Astrocyte of the cerebellum (primary cell): Measurements from ENCODE around the gene RGS3.

ENCODE experiments used
- DNase-seq: peaks from one replicate; pipeline ENCODE4 v3.0.0-alpha.2; 2011; ENCODE audit warnings: low read depth
- H3K4me3 ChIP-seq: 2 replicates; pipeline ENCODE4 v1.5.1; 2011; ENCODE audit warnings: mild to moderate bottlenecking, low read depth, low read length, moderate library complexity
- in situ Hi-C: cut with HindIII; loops from 2 replicates; pipeline ENCODE4 v1.10.0; 2017; ENCODE audit warnings: low sequenced_read_pairs
- TF ChIP-seq, protein P1 (sequence below): IDR thresholded peaks from 2 replicates; pipeline ENCODE4 v1.5.1; 2012; ENCODE audit warnings: low read length, low read depth, moderate library complexity, mild to moderate bottlenecking; ENCODE audit errors: missing control alignments

The RGS3 gene

DNA sequence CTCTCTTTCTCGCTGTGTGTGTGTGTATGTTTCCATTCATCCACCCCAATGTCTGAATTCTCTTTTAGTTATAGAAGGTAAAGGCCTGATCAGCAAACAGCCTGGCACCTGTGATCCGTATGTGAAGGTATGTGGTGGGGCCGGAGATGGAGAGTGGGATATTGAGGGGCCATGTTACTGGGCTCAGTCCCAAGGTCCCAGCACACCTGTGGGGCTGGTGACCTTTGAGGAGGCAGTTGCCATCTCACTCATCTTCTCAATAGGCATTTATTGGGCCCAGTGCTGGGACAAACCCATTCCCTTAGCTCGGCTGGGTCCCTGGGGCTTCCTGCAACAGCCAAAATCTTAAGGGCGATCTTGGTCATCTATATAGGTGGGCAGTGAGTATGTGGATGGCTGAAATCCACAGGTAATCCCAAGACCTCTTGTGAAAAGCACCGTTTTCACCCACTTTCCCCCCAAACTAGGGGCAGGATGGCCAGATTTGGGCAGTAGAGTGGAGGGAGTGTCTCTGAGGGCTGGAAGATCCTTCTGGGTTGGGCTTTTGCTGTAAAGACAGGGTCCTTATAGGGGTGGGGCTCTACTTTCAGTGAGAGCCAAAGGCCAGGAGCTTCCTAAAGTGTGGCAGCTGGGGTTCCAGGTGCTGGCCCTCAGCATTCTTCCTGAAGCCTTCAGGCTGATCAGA, 19.6 kb downstream of the RGS3 start:
- in situ Hi-C loops = no loop called here
- no peak for DNase-seq
- TF ChIP-seq, protein P1, sequence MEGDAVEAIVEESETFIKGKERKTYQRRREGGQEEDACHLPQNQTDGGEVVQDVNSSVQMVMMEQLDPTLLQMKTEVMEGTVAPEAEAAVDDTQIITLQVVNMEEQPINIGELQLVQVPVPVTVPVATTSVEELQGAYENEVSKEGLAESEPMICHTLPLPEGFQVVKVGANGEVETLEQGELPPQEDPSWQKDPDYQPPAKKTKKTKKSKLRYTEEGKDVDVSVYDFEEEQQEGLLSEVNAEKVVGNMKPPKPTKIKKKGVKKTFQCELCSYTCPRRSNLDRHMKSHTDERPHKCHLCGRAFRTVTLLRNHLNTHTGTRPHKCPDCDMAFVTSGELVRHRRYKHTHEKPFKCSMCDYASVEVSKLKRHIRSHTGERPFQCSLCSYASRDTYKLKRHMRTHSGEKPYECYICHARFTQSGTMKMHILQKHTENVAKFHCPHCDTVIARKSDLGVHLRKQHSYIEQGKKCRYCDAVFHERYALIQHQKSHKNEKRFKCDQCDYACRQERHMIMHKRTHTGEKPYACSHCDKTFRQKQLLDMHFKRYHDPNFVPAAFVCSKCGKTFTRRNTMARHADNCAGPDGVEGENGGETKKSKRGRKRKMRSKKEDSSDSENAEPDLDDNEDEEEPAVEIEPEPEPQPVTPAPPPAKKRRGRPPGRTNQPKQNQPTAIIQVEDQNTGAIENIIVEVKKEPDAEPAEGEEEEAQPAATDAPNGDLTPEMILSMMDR = no peak
- no peak overlapping the region for H3K4me3 ChIP-seq

- no peak for DNase-seq
- H3K4me3 ChIP-seq = no peak overlapping the region
- in situ Hi-C loops = no loop called here
- TF ChIP-seq, protein P1 = no peak
Observed at GRCh38 chr9:113483676-113484257, 20.2 kb downstream of the RGS3 start.

DNA sequence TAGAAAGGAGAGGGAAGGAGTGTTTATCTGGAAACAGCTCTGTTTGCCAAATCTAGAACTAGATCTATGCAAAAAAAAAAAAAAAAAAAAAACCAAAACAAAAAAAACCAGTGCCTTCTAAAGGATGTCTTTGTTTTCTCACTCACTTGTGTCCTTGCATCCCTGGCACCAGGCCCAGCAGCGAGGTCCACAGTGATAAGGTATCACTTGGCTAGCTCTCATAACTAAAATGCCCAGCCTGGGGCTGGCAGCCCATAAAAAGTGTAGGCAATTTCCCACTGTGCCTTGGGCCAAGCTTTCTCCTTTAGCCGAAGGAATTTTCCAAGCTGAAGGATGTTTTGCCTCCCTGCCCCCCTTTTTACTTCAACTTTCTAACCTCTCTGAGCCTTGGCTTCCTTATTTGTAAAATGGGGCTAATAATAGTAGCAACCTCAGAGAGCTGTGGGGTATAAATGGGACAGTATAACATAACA, 20.8 kb downstream of the RGS3 start:
- DNase-seq = no peak
- TF ChIP-seq, protein P1 = no peak
- no peak overlapping the region for H3K4me3 ChIP-seq
- in situ Hi-C loops = no loop called here

DNA sequence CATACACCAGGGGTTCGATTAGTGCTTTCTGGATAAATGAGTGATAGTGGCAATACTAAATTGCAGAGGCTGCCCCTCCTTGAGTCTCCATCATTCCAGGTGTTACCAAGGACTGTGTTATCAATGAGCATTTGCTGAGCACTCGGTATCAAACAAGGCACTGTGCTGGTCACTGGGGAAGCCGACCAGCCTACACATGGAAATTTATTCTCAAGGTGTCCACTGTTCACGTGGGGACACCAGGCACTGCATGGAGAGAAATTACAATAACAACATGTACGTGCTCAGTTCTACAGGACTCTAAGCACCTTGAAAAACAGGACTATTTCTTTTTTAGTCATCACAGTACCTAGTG, 22.2 kb downstream of the RGS3 start:
- no peak for DNase-seq
- H3K4me3 ChIP-seq = no peak overlapping the region
- in situ Hi-C loops = no loop called here
- TF ChIP-seq, protein P1 = no peak

- TF ChIP-seq, protein P1 = no peak
- in situ Hi-C loops = no loop called here
- no peak for DNase-seq
- no peak overlapping the region for H3K4me3 ChIP-seq
Observed at GRCh38 chr9:113486327-113486726, 22.8 kb downstream of the RGS3 start.

DNA sequence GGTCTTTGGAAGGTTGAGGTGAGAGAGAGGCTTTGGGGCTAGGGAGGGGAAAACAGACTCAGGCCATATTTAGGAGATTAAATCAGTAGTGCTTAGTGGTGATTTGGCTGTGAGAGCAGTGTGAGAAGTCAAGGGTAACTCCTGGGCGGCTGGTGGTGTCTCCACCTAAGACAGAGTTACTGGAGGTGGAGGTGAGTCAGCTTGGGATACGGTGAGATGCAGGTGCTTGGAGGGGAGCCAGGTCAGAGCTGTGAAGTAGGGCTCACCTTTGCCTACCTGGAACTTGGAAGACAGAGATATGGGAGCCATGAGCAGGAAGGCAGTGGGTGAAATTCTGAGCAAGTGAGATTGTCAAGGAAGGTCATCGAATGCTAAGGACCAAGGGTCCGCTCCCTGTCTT, 24.5 kb downstream of the RGS3 start:
- no peak overlapping the region for H3K4me3 ChIP-seq
- TF ChIP-seq, protein P1 = no peak
- in situ Hi-C loops = no loop called here
- no peak for DNase-seq
